Medulla oblongata (tissue), 1 donor: ENCODE results near the gene GNAI2.

Source experiments
- DNase-seq: peaks from one replicate; pipeline ENCODE4 v3.0.0-alpha.2; 2015; ENCODE audit errors: extremely low spot score

GNAI2 gene

GRCh38 chr3:50297896-50298725, 62.1 kb downstream of the GNAI2 start:
- no peak for DNase-seq

GRCh38 chr3:50298836-50299637, 63.0 kb downstream of the GNAI2 start, which contains the start of the genes HYAL3 and NAA80:
Gene HYAL3, minus strand, starts transcription at chr3:50299405. Its CDS starts 3,803 bp downstream, at chr3:50295602.
Gene NAA80, minus strand, starts transcription at chr3:50299405. Its CDS starts 1,942 bp downstream, at chr3:50297463.
- peak; percentile 100 for DNase-seq

- DNase-seq, result no peak
Observed at GRCh38 chr3:50299638-50299928, 63.6 kb downstream of the GNAI2 start.

GRCh38 chr3:50299929-50300680, 64.1 kb downstream of the GNAI2 start:
- peak; percentile 92 for DNase-seq

GRCh38 chr3:50300681-50301254, 64.8 kb downstream of the GNAI2 start:
- no peak for DNase-seq

GRCh38 chr3:50302095-50303012, 66.3 kb downstream of the GNAI2 start:
- DNase-seq, result no peak

- DNase-seq, result no peak
Observed at GRCh38 chr3:50303013-50303815, 67.2 kb downstream of the GNAI2 start, which contains the start of gene HYAL1. Gene HYAL1, minus strand, starts transcription at chr3:50303574. Its CDS starts 618 bp downstream, at chr3:50302956.

- DNase-seq, result no peak
Observed at GRCh38 chr3:50304601-50305000, 68.6 kb downstream of the GNAI2 start.
